GM19099 (cell line): ENCODE measurements around the gene OXSR1.

ENCODE experiments used
- POLR2A ChIP-seq: IDR thresholded peaks from 3 replicates; pipeline ENCODE4 v1.6.1; 2011; ENCODE audit warnings: low read depth; ENCODE audit not compliant: insufficient read length; ENCODE audit errors: extremely low read depth

Gene OXSR1

DNA sequence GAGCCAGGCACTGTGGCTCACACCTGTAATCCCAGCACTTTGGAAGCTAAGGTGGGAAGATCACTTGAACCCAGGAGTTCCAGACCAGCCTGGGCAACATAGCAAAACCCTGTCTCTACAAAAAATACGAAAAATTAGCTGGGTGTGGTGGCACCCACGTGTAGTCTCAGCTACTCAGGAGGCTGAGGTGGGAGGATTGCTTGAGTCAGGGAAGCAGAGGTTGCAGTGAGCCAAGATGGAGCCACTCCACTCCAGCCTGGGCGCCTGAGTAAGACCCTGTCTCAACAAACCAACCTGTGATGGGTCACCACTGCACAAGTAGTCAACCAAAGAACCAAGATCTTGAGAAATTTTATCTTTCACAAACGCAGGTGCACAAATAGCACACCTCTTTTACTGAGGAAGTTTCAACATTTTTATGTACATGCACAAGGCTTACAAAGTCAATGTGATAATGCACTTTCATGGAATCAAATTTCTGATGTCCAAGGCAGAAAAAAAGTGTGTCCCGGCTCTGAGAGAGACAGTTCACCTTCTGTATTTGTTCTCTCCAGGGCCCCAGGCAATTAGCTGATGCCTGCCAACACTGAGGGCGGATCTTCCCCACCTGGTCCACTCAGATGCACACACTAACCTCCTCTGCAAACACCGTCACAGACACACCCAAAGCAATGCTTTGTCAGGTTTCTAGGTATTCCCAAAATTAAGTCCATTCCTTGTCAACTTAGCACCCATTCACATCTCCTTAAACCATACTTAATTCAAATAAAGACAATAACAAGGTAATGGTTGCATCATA, 40.8 kb upstream of the OXSR1 start:
- TF ChIP-seq POLR2A, result no peak

DNA sequence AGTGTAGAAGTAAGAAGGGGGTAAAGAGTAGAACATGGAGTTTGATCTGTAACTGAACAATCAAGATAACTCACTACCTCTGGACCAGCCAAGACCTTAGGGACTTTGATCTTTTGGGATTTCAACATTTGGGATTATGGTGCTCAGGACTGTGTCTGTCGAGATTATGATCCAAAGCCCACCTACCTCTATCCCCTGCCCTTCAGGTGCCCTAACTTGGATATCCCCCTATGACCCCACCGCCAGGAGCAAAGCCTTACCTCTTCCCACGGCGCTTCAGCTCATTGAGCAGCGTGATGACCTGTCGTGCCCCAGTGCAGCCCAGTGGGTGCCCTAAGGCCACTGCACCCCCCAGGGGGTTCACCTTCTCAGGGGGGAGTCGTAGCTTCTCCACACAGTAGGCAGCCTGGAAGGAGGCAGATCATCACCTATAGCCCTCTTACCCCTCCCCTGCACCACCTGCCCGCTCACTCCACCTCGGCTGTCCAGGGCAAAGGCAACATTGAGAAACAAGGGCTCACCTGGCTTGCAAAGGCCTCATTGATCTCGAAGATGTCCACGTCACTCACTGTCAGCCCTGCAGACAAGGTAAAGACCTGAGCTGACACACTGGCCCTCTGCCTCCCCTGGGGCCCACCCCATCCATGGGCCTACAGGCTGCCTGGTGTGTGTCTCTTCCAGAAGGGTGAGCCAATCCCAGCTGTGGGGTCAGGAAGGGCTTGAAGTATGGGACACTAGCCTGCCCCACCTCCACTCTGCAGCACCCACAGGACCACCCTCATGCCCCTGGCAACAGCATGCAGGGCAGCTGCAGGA, 39.8 kb upstream of the OXSR1 start:
- TF ChIP-seq POLR2A, result no peak

DNA sequence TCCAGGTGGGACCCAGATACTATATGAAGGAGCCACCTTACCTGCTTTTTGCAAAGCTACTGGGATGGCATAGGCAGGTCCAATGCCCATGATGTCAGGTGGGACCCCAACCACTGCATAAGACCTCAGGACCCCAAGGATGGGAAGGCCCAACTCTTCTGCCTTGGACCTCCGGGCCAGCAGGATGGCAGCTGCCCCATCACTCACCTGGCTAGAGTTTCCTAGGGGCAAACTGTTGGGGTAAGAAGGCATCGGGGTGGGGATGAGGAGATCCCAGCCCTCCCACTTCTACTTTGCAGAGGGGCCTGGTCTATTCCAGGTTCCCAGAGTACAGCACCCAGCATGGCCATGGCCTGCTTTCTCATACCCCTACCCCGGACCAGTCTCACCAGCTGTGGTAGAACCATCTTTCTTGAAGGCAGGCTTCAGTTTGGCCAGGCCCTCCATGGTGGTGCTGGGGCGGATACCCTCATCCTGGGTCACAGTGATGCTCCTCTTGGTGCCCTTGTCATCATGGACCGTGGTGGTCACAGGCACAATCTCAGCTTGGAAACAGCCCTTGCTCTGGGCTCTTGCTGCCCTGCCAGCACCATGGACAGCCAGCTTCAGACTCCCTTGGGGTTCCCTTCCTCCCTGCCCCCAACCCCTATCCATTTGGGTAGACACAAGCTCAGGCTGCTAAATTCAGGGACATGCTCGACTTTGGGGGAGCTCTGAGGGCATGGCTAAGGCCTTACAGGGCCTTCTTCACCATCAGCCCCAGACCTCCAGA, 39.0 kb upstream of the OXSR1 start:
- TF ChIP-seq POLR2A, result no peak

DNA sequence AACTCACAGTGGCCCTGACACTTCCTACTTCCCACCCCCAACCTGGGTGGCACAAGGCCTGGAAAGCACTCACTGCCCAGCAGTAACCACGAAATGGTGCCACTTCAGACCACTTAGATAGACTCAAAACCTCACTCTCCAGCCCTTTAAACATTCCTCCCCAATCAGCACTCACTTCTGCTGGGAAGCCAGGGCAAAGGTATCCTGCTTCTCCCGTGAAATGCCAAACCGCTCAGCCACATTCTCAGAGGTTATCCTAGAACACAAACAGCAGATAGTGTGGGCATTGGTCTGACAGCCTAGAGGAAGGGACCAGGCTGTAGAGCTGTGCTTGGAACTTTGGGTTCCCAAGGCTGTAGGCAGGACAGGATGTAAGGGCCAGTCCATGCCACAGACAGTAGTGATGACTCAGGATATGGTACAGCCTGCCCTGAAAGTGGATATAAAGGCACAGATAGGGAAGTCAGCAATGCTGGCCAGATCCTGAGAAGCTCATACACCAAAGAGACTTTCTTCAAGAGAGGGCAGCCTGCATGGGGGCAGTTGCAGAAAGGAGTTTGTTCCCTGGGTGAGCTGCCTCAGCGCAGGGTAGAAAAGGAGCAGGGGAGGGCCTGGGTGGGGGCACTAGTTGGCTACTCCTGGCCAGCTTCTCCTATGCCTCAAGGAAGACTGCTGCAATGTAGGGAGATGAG, 37.6 kb upstream of the OXSR1 start:
- TF ChIP-seq POLR2A, result no peak

DNA sequence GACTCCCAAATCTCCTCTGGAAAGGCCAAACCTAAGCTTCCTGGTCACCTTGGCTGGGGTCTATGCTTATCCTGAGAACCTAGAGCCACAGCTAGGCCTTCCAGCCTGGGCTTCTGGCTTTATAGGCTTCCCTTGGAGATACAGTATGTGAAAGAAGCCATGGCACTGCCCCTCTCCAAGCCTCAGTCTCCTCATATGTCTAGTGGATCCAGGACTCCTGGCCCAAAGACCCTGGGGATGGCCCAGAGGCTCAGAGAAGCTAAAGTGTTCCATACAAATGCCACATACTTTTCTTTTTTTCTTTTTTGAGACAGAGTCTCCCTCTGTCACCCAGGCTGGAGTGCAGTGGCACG, 37.1 kb upstream of the OXSR1 start:
- TF ChIP-seq POLR2A, result no peak

DNA sequence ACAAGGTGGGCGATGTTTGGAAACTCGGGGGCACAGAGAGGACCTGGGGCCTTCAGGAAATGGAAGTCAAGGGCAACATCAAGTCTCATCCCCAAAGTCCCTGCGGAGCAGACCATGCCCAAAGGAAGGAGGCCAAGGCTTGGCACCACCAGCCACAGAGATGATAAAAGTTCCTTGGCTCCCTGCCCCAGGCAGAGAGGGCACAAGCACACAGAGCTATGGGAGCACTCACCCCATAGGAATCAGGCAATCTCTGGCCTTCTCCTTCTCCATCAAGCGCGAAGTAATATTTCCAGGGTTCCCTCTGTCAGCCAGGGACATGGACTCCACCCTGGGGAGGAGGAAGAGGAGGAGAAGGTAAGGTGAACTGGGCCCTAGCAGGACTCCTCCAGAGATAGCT, 36.3 kb upstream of the OXSR1 start:
- no peak for TF ChIP-seq POLR2A

DNA sequence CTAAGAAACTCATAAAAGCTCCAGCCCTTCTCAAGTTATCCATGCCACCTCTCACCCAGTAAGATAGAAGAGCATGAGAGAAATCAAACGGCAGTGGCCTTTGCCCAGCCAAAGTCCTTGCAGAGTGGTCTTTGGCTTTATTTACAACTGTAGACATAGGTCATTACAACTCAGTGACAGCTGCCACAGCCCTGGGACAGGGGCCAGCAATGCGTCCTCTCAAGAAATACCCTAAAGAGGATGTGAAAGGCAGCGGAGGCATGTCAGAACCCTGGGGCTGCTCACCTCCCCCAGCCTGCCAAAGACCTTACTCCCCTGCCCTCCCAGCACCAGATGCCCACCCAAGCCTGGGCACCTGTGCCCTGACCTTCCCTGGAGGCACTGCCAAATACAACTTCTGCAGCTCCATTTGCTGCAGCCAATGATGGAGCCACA, 34.7 kb upstream of the OXSR1 start:
- no peak for TF ChIP-seq POLR2A

DNA sequence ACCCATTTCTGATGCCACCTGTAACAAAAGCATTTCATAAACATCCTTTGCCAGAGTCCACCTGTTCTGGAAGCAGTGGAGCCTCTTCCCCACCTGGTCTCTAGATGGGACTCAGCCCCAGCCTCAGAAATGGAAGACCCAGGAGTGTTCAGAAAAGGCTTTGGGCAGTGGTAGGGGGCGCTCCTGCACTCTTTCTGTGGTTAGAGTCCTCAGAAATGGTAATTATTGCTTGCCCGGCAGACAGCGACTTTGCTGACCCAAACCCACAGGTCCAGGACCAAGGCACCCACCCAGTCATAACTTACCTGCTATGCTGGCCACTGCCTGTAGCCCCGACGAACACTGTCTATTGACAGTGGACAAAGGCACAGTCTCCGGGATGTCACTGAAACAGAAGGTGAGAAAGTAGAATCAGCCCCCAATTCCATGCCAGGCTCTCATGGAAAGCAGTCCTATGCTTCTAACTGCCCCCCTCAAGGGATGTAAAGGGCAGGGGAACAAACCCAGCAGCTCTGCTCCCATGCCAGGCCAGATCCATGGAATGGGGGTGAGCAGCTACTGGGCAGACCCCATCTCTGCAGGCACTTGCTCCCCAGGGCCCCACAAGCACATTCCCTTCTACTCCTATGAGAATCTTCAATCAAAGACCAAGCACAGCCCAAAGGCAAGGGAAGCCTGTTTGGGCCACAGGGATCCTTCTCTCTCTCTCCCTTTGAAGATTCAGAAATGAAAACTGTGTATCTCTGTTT, 33.5 kb upstream of the OXSR1 start:
- TF ChIP-seq POLR2A, result no peak

DNA sequence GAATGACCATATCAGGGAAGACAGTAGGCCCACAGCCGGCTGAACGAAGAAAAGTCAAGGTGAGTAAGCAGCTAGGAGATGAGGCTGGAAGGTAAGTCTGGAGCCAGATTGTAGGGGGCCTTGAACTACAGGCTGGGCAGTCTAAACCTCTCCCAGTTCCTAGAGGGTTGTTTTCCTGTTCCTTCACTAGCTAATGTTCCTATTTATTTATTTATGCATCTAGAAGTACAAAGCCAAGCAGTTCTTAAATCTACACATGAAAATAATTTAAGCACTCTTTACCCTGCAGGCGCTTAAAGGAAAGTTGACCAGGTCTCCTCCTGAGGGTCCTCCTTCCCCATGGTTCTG, 32.2 kb upstream of the OXSR1 start:
- no peak for TF ChIP-seq POLR2A

DNA sequence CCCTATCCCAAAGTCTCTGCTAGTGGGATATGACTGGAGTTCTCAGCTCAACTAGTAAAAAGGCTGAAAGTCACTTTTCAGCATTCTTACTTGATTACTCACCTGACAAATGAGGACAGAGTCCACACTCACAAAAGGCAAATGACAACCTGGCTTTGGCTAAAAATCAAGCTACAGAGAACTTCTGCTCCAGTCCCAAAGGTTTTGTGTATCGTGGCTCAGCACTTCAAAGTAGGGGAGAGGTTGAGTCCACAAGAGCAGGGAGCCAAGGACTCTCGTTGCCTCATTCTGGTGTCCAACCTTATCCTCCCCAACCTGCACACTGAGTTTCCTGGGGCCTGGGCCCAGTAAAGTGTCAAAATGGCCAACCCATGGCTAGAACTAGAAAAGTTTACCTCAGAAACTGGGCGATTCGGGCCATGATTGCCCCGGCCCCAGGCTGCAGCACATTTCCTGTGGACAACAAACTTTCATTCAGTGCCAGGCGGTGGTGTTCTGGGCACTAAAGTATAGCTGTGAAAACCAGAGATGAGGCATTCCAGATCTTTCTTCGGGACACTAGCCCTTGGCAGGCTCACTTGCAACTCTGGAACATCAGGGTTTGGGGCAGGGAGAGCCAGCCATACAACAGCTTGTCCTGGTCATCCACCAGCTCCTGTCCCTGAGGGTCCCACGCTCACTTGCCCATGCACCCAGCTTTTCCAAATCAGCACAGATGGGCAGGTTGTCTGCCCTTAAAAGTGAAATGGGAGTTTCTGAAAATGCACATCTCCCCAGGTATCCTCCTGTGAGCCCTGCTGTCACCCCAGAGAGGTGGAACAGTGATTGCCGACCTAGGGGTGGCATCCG, 31.6 kb upstream of the OXSR1 start:
- TF ChIP-seq POLR2A, result no peak

DNA sequence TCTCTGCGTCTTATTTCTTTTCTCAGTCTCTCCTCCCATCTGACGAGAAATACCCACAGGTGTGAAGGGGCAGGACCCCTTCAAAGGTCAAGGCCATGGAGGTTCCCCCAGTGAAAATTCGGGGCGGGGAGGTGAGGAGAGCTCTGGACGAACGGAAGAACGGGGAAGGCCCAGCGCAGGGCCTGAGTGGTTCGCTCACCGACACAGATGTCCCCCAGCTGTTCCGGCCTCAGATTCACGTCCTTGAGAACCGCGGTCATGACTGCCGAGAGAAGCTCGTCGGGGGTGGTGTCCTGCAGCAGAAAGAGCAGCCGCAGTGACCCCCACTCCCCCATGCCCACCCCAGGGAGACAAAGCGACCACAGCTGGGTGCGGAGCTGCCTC, 29.0 kb upstream of the OXSR1 start:
- no peak for TF ChIP-seq POLR2A

DNA sequence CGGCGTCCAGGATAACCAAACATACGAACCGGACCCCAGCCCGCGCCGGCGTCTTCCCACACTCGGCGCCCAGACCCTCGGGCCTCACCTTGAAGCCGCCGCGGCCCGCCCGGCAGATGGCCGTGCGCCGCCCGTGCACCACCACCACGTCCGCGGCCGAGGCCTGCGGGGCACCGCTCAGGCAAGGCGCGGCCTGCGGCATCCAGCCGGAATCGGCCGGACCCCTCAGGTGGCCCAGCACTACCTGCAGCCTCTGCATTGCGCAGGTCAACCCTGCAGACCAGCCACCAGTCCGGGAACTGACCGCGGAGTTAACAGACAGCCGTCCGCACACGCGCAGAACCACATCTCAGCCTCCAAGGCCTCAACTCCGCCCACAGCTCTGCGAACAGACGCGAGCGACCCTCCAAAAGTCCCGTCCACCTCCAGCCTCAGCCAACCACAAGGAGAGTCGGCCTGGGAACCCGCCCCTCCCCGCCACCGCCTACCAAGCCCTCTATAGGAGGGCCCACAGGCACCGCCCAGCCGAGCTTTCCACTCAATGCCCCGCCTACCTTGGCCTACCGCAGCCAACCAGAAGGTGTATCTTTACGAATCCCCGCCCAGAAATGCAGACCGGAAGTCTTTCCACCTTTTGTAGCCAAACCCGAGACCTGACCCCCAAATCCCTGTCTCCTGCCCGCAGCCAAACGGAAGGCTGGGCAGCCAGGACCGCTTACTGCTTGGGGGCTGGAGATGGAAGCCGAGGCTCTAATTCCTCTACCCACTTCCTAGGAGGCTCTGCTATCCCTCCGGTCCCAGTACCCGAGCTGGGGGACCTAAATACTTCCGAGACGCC, 28.3 kb upstream of the OXSR1 start, which contains the start of gene ACAA1:
Gene ACAA1 (minus strand): TSS at position 351 of the 838 bp plus-strand sequence. CDS start 92 bp downstream, at position 259.
- TF ChIP-seq POLR2A, result peak; percentile 83
